Testis (tissue), 2 donors: ENCODE data around the gene TP73.

Experiments
- CTCF ChIP-seq, 3 experiments: fragments of 450-650 bp in 2 of 3; fragments of 200-600 bp in 1 of 3; sonication (generic) in 1 of 3; IDR thresholded peaks; one replicate each; pipeline ENCODE4 v1.5.1; 2016 to 2019; ENCODE audit warnings: antibody characterized with exemption in 3 of 3, mild to moderate bottlenecking in 2 of 3, moderate library complexity in 1 of 3
- POLR2A ChIP-seq: fragments of 450-650 bp; IDR thresholded peaks from one replicate; pipeline ENCODE4 v1.6.1; 2017; ENCODE audit warnings: antibody characterized with exemption, mild to moderate bottlenecking, moderate library complexity

GRCh38 chr1:3785456-3786157 is 133.3 kb downstream of the TP73 start:
- peak in 2 of 3 experiments; percentile 8 to 29 for TF ChIP-seq CTCF (IDR thresholded peaks at IDR 0.05)
- no peak for TF ChIP-seq POLR2A
